IMR-90 (cell line): Measurements from ENCODE around the gene TSBP1. TPM values are rescaled to one million over a fixed set of nuclear protein-coding genes. Genes with fewer than 3 reads are reported as not detected.
"Not testable (repeated sequence)": the region's sequence is repeated elsewhere in the genome, so short reads cannot be mapped to it uniquely, and the experiment has no call there.

Experiments
- ATAC-seq: fragments of 200-7000 bp; cut with Tn5 transposase; 2 replicates; pipeline ENCODE4 v1.9.1; 2020; ENCODE audit warnings: low read depth, mild to moderate bottlenecking, moderate library complexity
- BruUV-seq: library from RNA; stranded (reverse); fragments of 400-500 nt; replicated peaks from 2 replicates; lab custom pipeline; 2021; lab: Mats Ljungman, UMichigan
- CTCF ChIA-PET: fragments of 300-600 bp; formaldehyde crosslinking; extraction: SDS; loops from one replicate; lab custom pipeline; 2021; ENCODE audit warnings: antibody characterized with exemption; lab: Yijun Ruan, JAX
- POLR2A ChIA-PET: fragments of 300-600 bp; sonication (Branson Sonifier 250); formaldehyde crosslinking; loops from one replicate; lab custom pipeline; 2022; ENCODE audit warnings: antibody characterized with exemption; ENCODE audit not compliant: unreplicated experiment; lab: Charles Lee
- DNase-seq: peaks from one replicate; pipeline ENCODE4 v3.0.0; 2013
- H2AFZ ChIP-seq: replicated peaks from 2 replicates; pipeline ENCODE3; 2013; ENCODE audit warnings: low read length, mild to moderate bottlenecking; ENCODE audit not compliant: poor library complexity
- H2AK5ac ChIP-seq: 2 replicates; pipeline ENCODE4 v1.6.1; 2013; ENCODE audit warnings: low read depth, low read length, inconsistent platforms
- H2AK9ac ChIP-seq: replicated peaks from 2 replicates; pipeline ENCODE3; 2013; ENCODE audit warnings: mild to moderate bottlenecking, low read depth, low read length, moderate library complexity; ENCODE audit not compliant: poor library complexity
- H2BK120ac ChIP-seq: 2 replicates; pipeline ENCODE4 v1.6.1; 2013; ENCODE audit warnings: low read depth, low read length, inconsistent platforms
- H2BK15ac ChIP-seq: 3 replicates; pipeline ENCODE4 v1.6.1; 2013; ENCODE audit warnings: low read depth, low read length, inconsistent platforms
- H2BK20ac ChIP-seq: 2 replicates; pipeline ENCODE4 v1.6.1; 2013; ENCODE audit warnings: low read depth, mild to moderate bottlenecking, inconsistent platforms, low read length, moderate library complexity
- H2BK5ac ChIP-seq: 2 replicates; pipeline ENCODE4 v1.6.1; 2013; ENCODE audit warnings: mild to moderate bottlenecking, low read depth, low read length, inconsistent platforms; ENCODE audit not compliant: poor library complexity, severe bottlenecking
- H3K14ac ChIP-seq: replicated peaks from 2 replicates; pipeline ENCODE4 v1.6.1; 2013; ENCODE audit warnings: low read depth, low read length, inconsistent platforms
- H3K18ac ChIP-seq: 2 replicates; pipeline ENCODE4 v1.6.1; 2013; ENCODE audit warnings: low read depth, low read length, control low read depth
- H3K23ac ChIP-seq: 2 replicates; pipeline ENCODE4 v1.6.1; 2013; ENCODE audit warnings: low read depth, low read length, inconsistent platforms
- H3K27ac ChIP-seq: 2 replicates; pipeline ENCODE4 v1.5.1; 2013; ENCODE audit warnings: mild to moderate bottlenecking, control low read depth, low read length; ENCODE audit not compliant: insufficient read depth
- H3K27me3 ChIP-seq: 2 replicates; pipeline ENCODE4 v1.6.1; 2013; ENCODE audit warnings: low read length; ENCODE audit not compliant: control insufficient read depth, insufficient read depth
- H3K36me3 ChIP-seq: 2 replicates; pipeline ENCODE4 v1.6.1; 2013; ENCODE audit warnings: low read length, mixed read lengths; ENCODE audit not compliant: control insufficient read depth, insufficient read depth
- H3K4ac ChIP-seq: 2 replicates; pipeline ENCODE4 v1.6.1; 2013; ENCODE audit warnings: low read depth, low read length, inconsistent platforms
- H3K4me1 ChIP-seq: 2 replicates; pipeline ENCODE4 v1.6.1; 2013; ENCODE audit warnings: low read length, mixed read lengths; ENCODE audit not compliant: control insufficient read depth, insufficient read depth
- H3K4me2 ChIP-seq: 2 replicates; pipeline ENCODE4 v1.6.1; 2013; ENCODE audit warnings: low read depth, mild to moderate bottlenecking, control low read depth, low read length, moderate library complexity
- H3K4me3 ChIP-seq: 2 replicates; pipeline ENCODE4 v1.5.1; 2013; ENCODE audit warnings: low read depth, mild to moderate bottlenecking, control low read depth, low read length, moderate library complexity; ENCODE audit not compliant: insufficient read depth
- H3K56ac ChIP-seq: 2 replicates; pipeline ENCODE4 v1.6.1; 2013; ENCODE audit warnings: low read length, inconsistent platforms; ENCODE audit not compliant: insufficient read depth; ENCODE audit errors: extremely low read depth
- H3K79me1 ChIP-seq, 2 experiments: 2 replicates each; pipeline ENCODE4 v1.6.1; 2013; ENCODE audit warnings: low read length in 2 of 2, inconsistent platforms in 1 of 2, low read depth in 1 of 2
- H3K9ac ChIP-seq: 2 replicates; pipeline ENCODE4 v1.6.1; 2013; ENCODE audit warnings: low read depth, low read length, control low read depth
- H3K9me1 ChIP-seq: 2 replicates; pipeline ENCODE4 v1.6.1; 2013; ENCODE audit warnings: low read length, inconsistent platforms; ENCODE audit not compliant: insufficient read depth
- H3K9me3 ChIP-seq: 2 replicates; pipeline ENCODE4 v1.6.1; 2013; ENCODE audit warnings: low read length; ENCODE audit not compliant: control insufficient read depth, insufficient read depth
- H4K20me1 ChIP-seq: 2 replicates; pipeline ENCODE4 v1.6.1; 2013; ENCODE audit warnings: low read length, inconsistent platforms; ENCODE audit not compliant: insufficient read depth
- H4K5ac ChIP-seq: 2 replicates; pipeline ENCODE4 v1.6.1; 2013; ENCODE audit warnings: mild to moderate bottlenecking, low read depth, low read length, control low read depth
- H4K8ac ChIP-seq, 2 experiments: 2 replicates each; pipeline ENCODE4 v1.6.1; 2013; ENCODE audit warnings: low read depth in 2 of 2, low read length in 2 of 2, control low read depth in 1 of 2, inconsistent platforms in 1 of 2
- H4K91ac ChIP-seq: 2 replicates; pipeline ENCODE4 v1.6.1; 2013; ENCODE audit warnings: low read depth, low read length, inconsistent platforms; ENCODE audit not compliant: insufficient read depth
- WGBS, 2 experiments: methylation state at CpG; one replicate each; pipeline versions ENCODE4 v1.1.5 to v1.1.7; 2013; ENCODE audit warnings: missing lambda C conversion rate in 2 of 2; ENCODE audit not compliant: insufficient read length in 1 of 2; ENCODE audit errors: extremely low coverage in 2 of 2; 5-methylcytosine and 5-hydroxymethylcytosine counted together
- dilution Hi-C: fragments of 300-500 bp; cut with HindIII; formaldehyde crosslinking; loops from one replicate; pipeline ENCODE4 v1.14.3; 2018; ENCODE audit warnings: low sequenced_read_pairs; ENCODE audit not compliant: unreplicated experiment
- in situ Hi-C: fragments of 300-500 bp; cut with MboI; formaldehyde crosslinking; loops from 3 replicates; pipeline ENCODE4 v1.14.3; 2019; ENCODE audit warnings: low sequenced_read_pairs, inconsistent platforms, mixed read lengths
- intact Hi-C: fragments of 100-400 bp; cut with micrococcal nuclease; formaldehyde crosslinking; loops from 2 replicates; pipeline ENCODE4 v1.10.0; 2022
- polyA plus RNA-seq, 3 experiments: library from polyadenylated mRNA; depleted of rRNA; stranded (reverse); fragments of >200 nt; gene quantifications; 2 replicates each; pipeline ENCODE4 v1.2.3, GENCODE V29; 2012; ENCODE audit warnings: low replicate concordance in 1 of 3
- total RNA-seq: library from RNA; depleted of rRNA; stranded (reverse); fragments of >200 nt; gene quantifications from 2 replicates; pipeline ENCODE4 v1.2.3, GENCODE V29; 2012

TSBP1 gene
- total and polyA plus RNA-seq, 2 of the 4 experiments (the other 2 are of a cell fraction): not detected

GRCh38 chr6:32358548-32358947, 13.2 kb downstream of the TSBP1 start:
- H3K36me3 ChIP-seq, H3K9ac ChIP-seq, H3K79me1 ChIP-seq, in situ Hi-C loops, H2BK20ac ChIP-seq, H2BK5ac ChIP-seq, DNase-seq, H3K9me3 ChIP-seq, H2BK15ac ChIP-seq, CTCF ChIA-PET, H3K4me2 ChIP-seq, BruUV-seq, H2AFZ ChIP-seq, H3K23ac ChIP-seq, H4K8ac ChIP-seq, H3K27me3 ChIP-seq, H3K27ac ChIP-seq, H3K4me3 ChIP-seq, H3K9me1 ChIP-seq, H3K4ac ChIP-seq, H4K5ac ChIP-seq, POLR2A ChIA-PET, H2AK9ac ChIP-seq, H3K56ac ChIP-seq, ATAC-seq, dilution Hi-C loops, H3K4me1 ChIP-seq, H3K18ac ChIP-seq, H2BK120ac ChIP-seq, H4K91ac ChIP-seq, H4K20me1 ChIP-seq, intact Hi-C loops, H2AK5ac ChIP-seq, H3K14ac ChIP-seq: not testable (repeated sequence)
- no CpG with 5 or more reads among the region's 8 CpGs for WGBS, 2 experiments
